Fibroblast of lung (primary cell): Measurements from ENCODE around the gene RNF152. TPM values are rescaled to one million over a fixed set of nuclear protein-coding genes. Genes with fewer than 3 reads are reported as not detected.

ENCODE experiments used
- DNase-seq, 2 donors: peaks; one replicate each; pipeline versions ENCODE4 v3.0.0 to v3.0.0-alpha.2; 2010; ENCODE audit warnings: low read depth in 2 of 2
- H2AFZ ChIP-seq: 2 replicates; pipeline ENCODE4 v1.5.1; 2012; ENCODE audit warnings: low read length, control low read depth, inconsistent platforms
- H3K27ac ChIP-seq: 2 replicates; pipeline ENCODE4 v1.5.1; 2011; ENCODE audit warnings: low read length, control low read depth; ENCODE audit not compliant: insufficient read depth
- H3K27me3 ChIP-seq: 2 replicates; pipeline ENCODE4 v1.5.1; 2011; ENCODE audit warnings: mild to moderate bottlenecking, low read length; ENCODE audit not compliant: control insufficient read depth, insufficient read depth
- H3K36me3 ChIP-seq: 2 replicates; pipeline ENCODE4 v1.5.1; 2011; ENCODE audit warnings: low read length; ENCODE audit not compliant: control insufficient read depth, insufficient read depth
- H3K4me1 ChIP-seq: 2 replicates; pipeline ENCODE4 v1.5.1; 2011; ENCODE audit warnings: low read length; ENCODE audit not compliant: control insufficient read depth, insufficient read depth; ENCODE audit errors: extremely low read depth
- H3K4me2 ChIP-seq: 2 replicates; pipeline ENCODE4 v1.5.1; 2011; ENCODE audit warnings: low read length, control low read depth; ENCODE audit not compliant: insufficient read depth; ENCODE audit errors: extremely low read depth
- H3K4me3 ChIP-seq, 4 experiments: fragments of 200-600 bp in 1 of 4; sonication (generic) in 1 of 4; replicated peaks in 1 of 4; 2 replicates each; pipeline ENCODE4 v1.5.1; 2011 to 2016; ENCODE audit warnings: low read length in 4 of 4, low read depth in 3 of 4, mild to moderate bottlenecking in 3 of 4, control low read depth in 2 of 4, inconsistent platforms in 1 of 4, mixed read lengths in 1 of 4; ENCODE audit not compliant: insufficient read depth in 1 of 4; ENCODE audit errors: control extremely low read depth in 1 of 4
- H3K79me2 ChIP-seq: 2 replicates; pipeline ENCODE4 v1.5.1; 2012; ENCODE audit warnings: mild to moderate bottlenecking, low read length, inconsistent platforms; ENCODE audit not compliant: control insufficient read depth, insufficient read depth
- H3K9ac ChIP-seq: 2 replicates; pipeline ENCODE4 v1.5.1; 2011; ENCODE audit warnings: mild to moderate bottlenecking, low read length, control low read depth; ENCODE audit not compliant: insufficient read depth
- H3K9me3 ChIP-seq: 2 replicates; pipeline ENCODE4 v1.5.1; 2012; ENCODE audit warnings: low read depth, low read length; ENCODE audit not compliant: control insufficient read depth, insufficient read depth
- H4K20me1 ChIP-seq: 2 replicates; pipeline ENCODE4 v1.5.1; 2011; ENCODE audit warnings: low read length; ENCODE audit not compliant: control insufficient read depth, insufficient read depth; ENCODE audit errors: extremely low read depth
- EZH2 ChIP-seq: IDR thresholded peaks from 2 replicates; pipeline ENCODE4 v1.5.1; 2012; ENCODE audit warnings: low read length, control low read depth, mild to moderate bottlenecking; ENCODE audit errors: missing control alignments
- polyA plus RNA-seq, 2 donors: library from polyadenylated mRNA; depleted of rRNA in 1 of 2; stranded (reverse) in 1 of 2; unstranded in 1 of 2; fragments of >200 nt; gene quantifications; 2 replicates each; pipeline ENCODE4 v1.2.1, GENCODE V29; 2011 to 2012; ENCODE audit warnings: missing spikeins in 1 of 2
- total RNA-seq: library from RNA; depleted of rRNA; stranded (reverse); fragments of >200 nt; gene quantifications from 2 replicates; pipeline ENCODE4 v1.2.1, GENCODE V29; 2014
- TF ChIP-seq, protein P1 (sequence below), 2 donors: IDR thresholded peaks in 1 of 2; conservative IDR thresholded peaks in 1 of 2; 1 replicate in 1 of 2; 2 replicates in 1 of 2; pipeline ENCODE4 v1.5.1; 2011 to 2012; ENCODE audit warnings: low read length in 2 of 2, control low read depth in 1 of 2, inconsistent platforms in 1 of 2, low read depth in 1 of 2, mild to moderate bottlenecking in 1 of 2

Gene RNF152
- total and polyA plus RNA-seq, 2 donors (not counting 1 experiment from before 2014, with no cell fraction given): 20.0 to 24.4 TPM

DNA sequence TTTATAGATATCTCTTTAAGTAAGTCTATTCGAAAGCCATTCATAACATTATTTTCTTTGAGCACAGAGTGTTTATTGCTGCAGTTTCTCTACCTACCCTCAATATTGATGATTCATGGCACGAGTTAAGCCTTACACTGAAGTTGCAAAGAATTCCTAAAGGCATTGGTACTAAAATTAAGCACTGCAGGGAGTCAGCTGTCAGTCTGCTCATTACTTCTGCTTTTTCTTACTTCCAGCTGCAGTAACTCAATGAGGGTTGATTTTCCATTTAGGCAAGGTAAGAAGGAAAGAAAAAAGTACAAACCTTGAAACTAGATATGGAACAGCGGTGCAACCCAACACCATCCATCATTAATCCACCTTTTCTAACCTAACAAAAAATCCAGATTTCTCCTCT is 65.2 kb downstream of the RNF152 start:
- TF ChIP-seq, protein P1, sequence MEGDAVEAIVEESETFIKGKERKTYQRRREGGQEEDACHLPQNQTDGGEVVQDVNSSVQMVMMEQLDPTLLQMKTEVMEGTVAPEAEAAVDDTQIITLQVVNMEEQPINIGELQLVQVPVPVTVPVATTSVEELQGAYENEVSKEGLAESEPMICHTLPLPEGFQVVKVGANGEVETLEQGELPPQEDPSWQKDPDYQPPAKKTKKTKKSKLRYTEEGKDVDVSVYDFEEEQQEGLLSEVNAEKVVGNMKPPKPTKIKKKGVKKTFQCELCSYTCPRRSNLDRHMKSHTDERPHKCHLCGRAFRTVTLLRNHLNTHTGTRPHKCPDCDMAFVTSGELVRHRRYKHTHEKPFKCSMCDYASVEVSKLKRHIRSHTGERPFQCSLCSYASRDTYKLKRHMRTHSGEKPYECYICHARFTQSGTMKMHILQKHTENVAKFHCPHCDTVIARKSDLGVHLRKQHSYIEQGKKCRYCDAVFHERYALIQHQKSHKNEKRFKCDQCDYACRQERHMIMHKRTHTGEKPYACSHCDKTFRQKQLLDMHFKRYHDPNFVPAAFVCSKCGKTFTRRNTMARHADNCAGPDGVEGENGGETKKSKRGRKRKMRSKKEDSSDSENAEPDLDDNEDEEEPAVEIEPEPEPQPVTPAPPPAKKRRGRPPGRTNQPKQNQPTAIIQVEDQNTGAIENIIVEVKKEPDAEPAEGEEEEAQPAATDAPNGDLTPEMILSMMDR (conservative IDR thresholded peaks at IDR 0.05 in 1 of 2, IDR thresholded peaks at IDR 0.05 in 1 of 2; ENCODE audit: low read depth in 1 of 2, low read length in 2 of 2): no peak
- TF ChIP-seq EZH2: no peak
- no peaks in the 10 kb centered on the region for H3K36me3 ChIP-seq

DNA sequence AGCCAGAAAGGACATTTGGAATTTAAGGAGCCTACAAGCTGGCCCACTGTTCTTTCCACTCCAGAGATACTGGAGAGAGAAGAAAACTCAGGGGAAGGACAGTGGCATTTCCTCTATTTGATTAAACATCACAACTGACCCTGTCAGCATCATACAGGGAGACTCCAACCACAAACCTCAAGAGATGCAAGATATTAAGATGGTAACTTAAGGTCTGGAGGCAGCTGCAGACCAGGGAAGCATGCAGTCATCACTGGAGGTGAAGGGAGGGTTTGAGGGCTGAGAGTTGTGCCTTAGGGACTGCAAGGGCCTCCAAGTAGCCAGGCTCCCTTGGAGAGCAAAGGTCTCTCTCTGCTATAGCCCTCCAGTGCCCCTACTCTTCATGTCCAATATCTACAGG is 67.4 kb downstream of the RNF152 start:
- Histone ChIP-seq H3K9ac (no peak overlapping the region), H3K79me2 (peaks cover 4% of the 10 kb centered on the region), H3K4me2 (no peak overlapping the region), H3K9me3 (no peaks in the 10 kb centered on the region), H3K27me3 (no peaks in the 10 kb centered on the region), H3K27ac (no peak overlapping the region), H3K36me3 (no peaks in the 10 kb centered on the region), H3K4me3 (no peak overlapping the region), H2AFZ (no peak overlapping the region), H4K20me1 (no peaks in the 10 kb centered on the region), H3K4me1 (no peaks in the 10 kb centered on the region)
- no peak for TF ChIP-seq EZH2
- TF ChIP-seq, protein P1 (conservative IDR thresholded peaks at IDR 0.05 in 1 of 2, IDR thresholded peaks at IDR 0.05 in 1 of 2; ENCODE audit: low read depth in 1 of 2, low read length in 2 of 2): no peak
- DNase-seq: peak in 1 of 2 donors; percentile 66

More for the DNA sequence above, 65.2 kb downstream of the RNF152 start:
- Histone ChIP-seq H3K9me3 (no peaks in the 10 kb centered on the region), H3K4me2 (no peak overlapping the region), H4K20me1 (no peaks in the 10 kb centered on the region), H3K4me1 (peaks cover 2% of the 10 kb centered on the region), H3K4me3 (no peak overlapping the region), H3K27ac (no peak overlapping the region), H3K79me2 (peaks cover 9% of the 10 kb centered on the region), H3K9ac (no peak overlapping the region), H2AFZ (no peak overlapping the region), H3K27me3 (no peaks in the 10 kb centered on the region)
- DNase-seq: no peak

DNA sequence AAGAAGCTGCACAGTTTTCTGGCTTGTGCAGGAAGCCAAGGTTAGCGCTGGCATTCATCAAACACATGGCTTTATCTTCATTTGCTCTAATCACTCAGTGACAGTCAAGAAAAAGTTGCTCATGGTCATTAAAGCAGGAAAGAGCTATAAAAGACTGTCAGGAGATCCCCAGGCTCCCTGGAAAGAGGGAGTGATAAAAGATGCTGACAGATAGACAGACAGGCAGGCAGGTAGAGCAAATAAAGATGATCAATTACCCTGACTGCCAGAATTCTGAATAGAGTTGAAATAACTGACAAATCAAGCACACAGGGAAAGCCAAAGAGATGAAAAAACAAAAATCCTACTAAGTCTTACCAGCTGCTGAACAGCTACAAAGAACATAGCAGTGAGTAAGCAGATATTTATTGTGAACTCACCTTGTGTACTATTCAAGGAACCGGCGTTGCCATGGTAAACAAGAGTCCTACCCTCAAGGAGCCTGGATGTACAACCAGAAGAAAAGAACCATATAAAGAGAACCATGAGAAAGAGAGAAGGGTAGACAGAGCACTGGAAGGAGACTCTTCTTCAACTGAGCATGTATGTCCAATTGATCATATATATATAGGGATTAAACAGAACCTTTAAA is 68.0 kb downstream of the RNF152 start:
- TF ChIP-seq EZH2: no peak
- TF ChIP-seq, protein P1 (conservative IDR thresholded peaks at IDR 0.05 in 1 of 2, IDR thresholded peaks at IDR 0.05 in 1 of 2; ENCODE audit: low read depth in 1 of 2, low read length in 2 of 2): no peak
- DNase-seq: peak in 1 of 2 donors; percentile 14
- Histone ChIP-seq H3K4me3 (no peak overlapping the region), H3K4me1 (no peaks in the 10 kb centered on the region), H3K27ac (no peak overlapping the region), H3K27me3 (no peaks in the 10 kb centered on the region), H3K79me2 (peaks cover 4% of the 10 kb centered on the region), H3K4me2 (no peak overlapping the region), H3K9ac (no peak overlapping the region), H4K20me1 (no peaks in the 10 kb centered on the region), H3K9me3 (no peaks in the 10 kb centered on the region), H2AFZ (no peak overlapping the region), H3K36me3 (no peaks in the 10 kb centered on the region)
